ENCODE results near the gene SCGB2A2.

Gene SCGB2A2

DNA sequence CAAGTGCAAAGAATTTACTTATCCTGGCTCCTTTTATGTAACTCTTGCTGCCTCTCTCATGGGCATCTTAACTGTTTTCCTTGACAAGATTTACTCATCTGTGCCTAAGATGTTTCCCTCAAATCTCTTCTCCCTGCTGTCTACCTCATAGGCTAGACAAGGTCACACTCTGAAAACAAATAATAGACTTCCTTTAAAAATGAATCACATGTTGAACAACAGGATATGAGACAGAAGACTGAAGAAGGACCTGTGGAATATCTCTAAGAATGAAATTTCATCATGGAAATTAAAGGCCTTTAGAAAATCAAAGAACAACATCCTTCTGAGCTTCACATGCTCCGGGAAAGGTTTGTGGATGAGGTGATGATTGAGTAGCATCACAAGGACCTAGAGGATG is 6.0 kb upstream of the SCGB2A2 start:
- Histone ChIP-seq H3K4me3 (ENCODE audit: low read length) (no peak overlapping the region), H3K79me2 (ENCODE audit: control insufficient read depth, low read length) (no peaks in the 10 kb centered on the region), H3K9me2 (replicated peaks; ENCODE audit: control insufficient read depth, low read length) (no peaks in the 10 kb centered on the region), H3K27me3 (ENCODE audit: control insufficient read depth, low read length) (peaks cover 21% of the 10 kb centered on the region), H4K20me1 (ENCODE audit: control insufficient read depth, insufficient read depth, low read depth, low read length) (no peaks in the 10 kb centered on the region), H3K4me2 (ENCODE audit: low read length) (no peak overlapping the region), H3K36me3 (ENCODE audit: control insufficient read depth, low read length) (no peaks in the 10 kb centered on the region), H3F3A (ENCODE audit: control insufficient read depth, insufficient read depth) (no peaks in the 10 kb centered on the region), H3K27ac (ENCODE audit: low read depth, low read length) (no peak overlapping the region), H3K9me3 (ENCODE audit: control insufficient read depth, insufficient read depth, low read length) (no peaks in the 10 kb centered on the region), H3K4me1 (ENCODE audit: control insufficient read depth, low read length) (no peaks in the 10 kb centered on the region)
- TF ChIP-seq, protein P1, sequence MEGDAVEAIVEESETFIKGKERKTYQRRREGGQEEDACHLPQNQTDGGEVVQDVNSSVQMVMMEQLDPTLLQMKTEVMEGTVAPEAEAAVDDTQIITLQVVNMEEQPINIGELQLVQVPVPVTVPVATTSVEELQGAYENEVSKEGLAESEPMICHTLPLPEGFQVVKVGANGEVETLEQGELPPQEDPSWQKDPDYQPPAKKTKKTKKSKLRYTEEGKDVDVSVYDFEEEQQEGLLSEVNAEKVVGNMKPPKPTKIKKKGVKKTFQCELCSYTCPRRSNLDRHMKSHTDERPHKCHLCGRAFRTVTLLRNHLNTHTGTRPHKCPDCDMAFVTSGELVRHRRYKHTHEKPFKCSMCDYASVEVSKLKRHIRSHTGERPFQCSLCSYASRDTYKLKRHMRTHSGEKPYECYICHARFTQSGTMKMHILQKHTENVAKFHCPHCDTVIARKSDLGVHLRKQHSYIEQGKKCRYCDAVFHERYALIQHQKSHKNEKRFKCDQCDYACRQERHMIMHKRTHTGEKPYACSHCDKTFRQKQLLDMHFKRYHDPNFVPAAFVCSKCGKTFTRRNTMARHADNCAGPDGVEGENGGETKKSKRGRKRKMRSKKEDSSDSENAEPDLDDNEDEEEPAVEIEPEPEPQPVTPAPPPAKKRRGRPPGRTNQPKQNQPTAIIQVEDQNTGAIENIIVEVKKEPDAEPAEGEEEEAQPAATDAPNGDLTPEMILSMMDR (IDR thresholded peaks at IDR 0.05; ENCODE audit: low read depth, low read length, poor library complexity, severe bottlenecking), result no peak
- TF ChIP-seq EZH2phosphoT487 (IDR thresholded peaks at IDR 0.05; ENCODE audit: borderline replicate concordance, low read length), result no peak

GRCh38 chr11:62266558-62266957 is 3.4 kb upstream of the SCGB2A2 start:
- no peaks in the 10 kb centered on the region for H3K9me2 ChIP-seq (replicated peaks; ENCODE audit: control insufficient read depth, low read length)
- no peak overlapping the region for H3K4me2 ChIP-seq (ENCODE audit: low read length)
- no peaks in the 10 kb centered on the region for H4K20me1 ChIP-seq (ENCODE audit: control insufficient read depth, insufficient read depth, low read depth, low read length)
- H3F3A ChIP-seq (ENCODE audit: control insufficient read depth, insufficient read depth), result no peaks in the 10 kb centered on the region
- H3K4me3 ChIP-seq (ENCODE audit: low read length), result no peak overlapping the region
- H3K9me3 ChIP-seq (ENCODE audit: control insufficient read depth, insufficient read depth, low read length), result no peaks in the 10 kb centered on the region
- no peak overlapping the region for H3K27ac ChIP-seq (ENCODE audit: low read depth, low read length)
- TF ChIP-seq, protein P1 (IDR thresholded peaks at IDR 0.05; ENCODE audit: low read depth, low read length, poor library complexity, severe bottlenecking), result no peak
- TF ChIP-seq EZH2phosphoT487 (IDR thresholded peaks at IDR 0.05; ENCODE audit: borderline replicate concordance, low read length), result no peak
- no peaks in the 10 kb centered on the region for H3K4me1 ChIP-seq (ENCODE audit: control insufficient read depth, low read length)
- peaks cover 12% of the 10 kb centered on the region for H3K27me3 ChIP-seq (ENCODE audit: control insufficient read depth, low read length)
- no peaks in the 10 kb centered on the region for H3K36me3 ChIP-seq (ENCODE audit: control insufficient read depth, low read length)
- no peaks in the 10 kb centered on the region for H3K79me2 ChIP-seq (ENCODE audit: control insufficient read depth, low read length)

DNA sequence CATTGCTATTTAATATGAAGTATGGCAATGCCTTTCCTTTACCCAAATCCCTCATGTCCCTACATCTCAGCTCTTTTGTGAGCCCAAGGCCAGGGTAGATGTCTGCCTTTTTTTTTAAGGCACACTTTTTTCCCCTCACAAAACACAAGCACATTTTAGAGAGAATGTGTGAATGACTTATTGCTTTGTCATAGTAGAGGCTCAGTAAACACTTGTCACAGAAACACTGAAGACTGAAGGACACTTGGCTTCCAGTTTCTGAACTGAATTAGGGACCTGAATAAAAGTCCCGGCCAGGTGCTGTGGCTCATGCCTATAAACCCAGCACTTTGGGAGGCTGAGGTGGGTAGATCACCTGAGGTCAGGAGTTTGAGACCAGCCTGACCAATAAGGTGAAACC is 2.9 kb upstream of the SCGB2A2 start:
- H3K27me3 ChIP-seq (ENCODE audit: control insufficient read depth, low read length), result peaks cover 9% of the 10 kb centered on the region; the same call in 1 of the 2 replicates

More for the DNA sequence above, 2.9 kb upstream of the SCGB2A2 start:
- Histone ChIP-seq H3K4me1 (ENCODE audit: control insufficient read depth, low read length) (no peaks in the 10 kb centered on the region), H3K9me3 (ENCODE audit: control insufficient read depth, insufficient read depth, low read length) (no peaks in the 10 kb centered on the region), H3K4me2 (ENCODE audit: low read length) (no peak overlapping the region), H3K4me3 (ENCODE audit: low read length) (no peak overlapping the region), H3K27ac (ENCODE audit: low read depth, low read length) (no peak overlapping the region), H3K79me2 (ENCODE audit: control insufficient read depth, low read length) (no peaks in the 10 kb centered on the region), H3F3A (ENCODE audit: control insufficient read depth, insufficient read depth) (no peaks in the 10 kb centered on the region), H3K36me3 (ENCODE audit: control insufficient read depth, low read length) (no peaks in the 10 kb centered on the region), H4K20me1 (ENCODE audit: control insufficient read depth, insufficient read depth, low read depth, low read length) (no peaks in the 10 kb centered on the region), H3K9me2 (replicated peaks; ENCODE audit: control insufficient read depth, low read length) (no peaks in the 10 kb centered on the region)
- TF ChIP-seq EZH2phosphoT487 (IDR thresholded peaks at IDR 0.05; ENCODE audit: borderline replicate concordance, low read length), result no peak
- TF ChIP-seq, protein P1 (IDR thresholded peaks at IDR 0.05; ENCODE audit: low read depth, low read length, poor library complexity, severe bottlenecking), result no peak

All from DOHH2 (cell line).